Testis (tissue), 2 donors: ENCODE measurements around the gene NAA80.

Source experiments
- POLR2A ChIP-seq: fragments of 450-650 bp; IDR thresholded peaks from one replicate; pipeline ENCODE4 v1.6.1; 2017; ENCODE audit warnings: antibody characterized with exemption, mild to moderate bottlenecking, moderate library complexity
- TF ChIP-seq, protein P1 (sequence below), 3 experiments: fragments of 450-650 bp in 2 of 3; fragments of 200-600 bp in 1 of 3; sonication (generic) in 1 of 3; IDR thresholded peaks; one replicate each; pipeline ENCODE4 v1.5.1; 2016 to 2019; ENCODE audit warnings: antibody characterized with exemption in 3 of 3, mild to moderate bottlenecking in 2 of 3, moderate library complexity in 1 of 3

GRCh38 chr3:50251220-50251619 lies 48.0 kb downstream of the NAA80 start:
- TF ChIP-seq, protein P1, sequence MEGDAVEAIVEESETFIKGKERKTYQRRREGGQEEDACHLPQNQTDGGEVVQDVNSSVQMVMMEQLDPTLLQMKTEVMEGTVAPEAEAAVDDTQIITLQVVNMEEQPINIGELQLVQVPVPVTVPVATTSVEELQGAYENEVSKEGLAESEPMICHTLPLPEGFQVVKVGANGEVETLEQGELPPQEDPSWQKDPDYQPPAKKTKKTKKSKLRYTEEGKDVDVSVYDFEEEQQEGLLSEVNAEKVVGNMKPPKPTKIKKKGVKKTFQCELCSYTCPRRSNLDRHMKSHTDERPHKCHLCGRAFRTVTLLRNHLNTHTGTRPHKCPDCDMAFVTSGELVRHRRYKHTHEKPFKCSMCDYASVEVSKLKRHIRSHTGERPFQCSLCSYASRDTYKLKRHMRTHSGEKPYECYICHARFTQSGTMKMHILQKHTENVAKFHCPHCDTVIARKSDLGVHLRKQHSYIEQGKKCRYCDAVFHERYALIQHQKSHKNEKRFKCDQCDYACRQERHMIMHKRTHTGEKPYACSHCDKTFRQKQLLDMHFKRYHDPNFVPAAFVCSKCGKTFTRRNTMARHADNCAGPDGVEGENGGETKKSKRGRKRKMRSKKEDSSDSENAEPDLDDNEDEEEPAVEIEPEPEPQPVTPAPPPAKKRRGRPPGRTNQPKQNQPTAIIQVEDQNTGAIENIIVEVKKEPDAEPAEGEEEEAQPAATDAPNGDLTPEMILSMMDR (IDR thresholded peaks at IDR 0.05), result no peak
- no peak for TF ChIP-seq POLR2A
